ENCODE results near the gene NRXN2. TPM values are rescaled to one million over a fixed set of nuclear protein-coding genes. Genes with fewer than 3 reads are reported as not detected.

Gene NRXN2
- total and polyA plus RNA-seq, 10 of the 15 experiments (the other 5 are each of a cell fraction or from before 2014, with no cell fraction given): 0.03 to 1.4 (median 0.23) TPM

DNA sequence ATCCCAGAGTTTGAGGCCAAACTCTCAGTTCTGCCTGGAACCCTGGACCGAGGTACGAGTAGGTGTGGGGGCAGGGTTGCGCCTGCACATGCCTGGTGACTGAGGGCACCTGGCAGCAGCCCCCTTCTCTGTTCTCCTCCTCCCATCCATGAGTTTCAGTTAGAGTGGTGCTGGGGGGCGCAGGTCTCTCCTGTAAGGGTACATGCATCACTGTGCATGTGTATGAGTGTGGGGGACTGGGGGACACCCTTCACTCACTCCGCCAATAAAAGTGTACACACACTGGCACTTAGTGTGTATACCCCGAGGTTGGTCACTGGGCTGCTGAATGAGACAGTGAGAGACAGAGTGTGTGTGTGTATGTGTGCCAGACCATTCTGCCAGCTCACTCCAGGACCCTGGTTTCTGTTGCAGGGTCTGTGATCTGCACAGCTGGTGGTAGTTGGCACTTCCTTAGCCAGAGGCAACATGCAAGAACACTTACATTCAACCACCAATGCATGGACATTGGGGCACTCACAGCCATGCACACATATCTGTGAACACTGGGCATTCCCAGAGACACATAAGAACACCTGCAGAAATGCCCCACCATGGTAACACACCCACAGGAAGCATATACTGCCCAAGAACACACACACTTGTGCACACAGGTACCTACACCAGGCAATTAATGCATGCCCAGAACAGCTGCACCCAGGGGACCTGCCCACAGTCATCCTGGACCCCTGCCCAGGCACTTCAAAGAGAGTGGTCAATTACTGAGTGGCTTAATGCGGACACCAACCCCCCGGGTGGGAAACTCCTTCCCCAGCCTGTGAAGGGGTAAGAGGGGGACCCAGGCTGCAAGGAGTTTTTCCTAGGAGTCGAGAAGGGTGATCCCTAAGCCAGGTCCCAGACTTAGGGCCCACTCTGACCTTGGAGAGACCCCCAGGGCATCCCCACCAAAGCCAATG is 1.2 kb upstream of the NRXN2 start:
- Histone ChIP-seq H2AFZ (ENCODE audit: control insufficient read depth, low read depth, low read length) (peak overlapping the region; percentile 77), H3K4me2 (ENCODE audit: control insufficient read depth, insufficient read depth) (peak overlapping the region; percentile 94), H3K79me2 (ENCODE audit: control insufficient read depth, insufficient read depth, low read length) (no peaks in the 10 kb centered on the region), H3K27ac (ENCODE audit: control insufficient read depth, insufficient read depth) (no peak overlapping the region; the same call in 1 of the 2 replicates), H3K9me3 (replicated peaks; ENCODE audit: control insufficient read depth, insufficient read depth, low read length) (no peaks in the 10 kb centered on the region), H3K27me3 (replicated peaks in 1 of 2; ENCODE audit: control insufficient read depth in 2 of 2, insufficient read depth in 2 of 2, low read length in 1 of 2) (peaks cover 3 to 9% of the 10 kb centered on the region in 2 experiments; a peak in 2 of 4 replicates), H4K20me1 (ENCODE audit: control insufficient read depth, insufficient read depth) (no peaks in the 10 kb centered on the region), H3K36me3 (ENCODE audit: control insufficient read depth in 2 of 2, insufficient read depth in 2 of 2, low read length in 1 of 2) (no peaks in the 10 kb centered on the region), H3K9ac (ENCODE audit: control insufficient read depth, insufficient read depth, low read length) (no peak overlapping the region), H3K4me1 (ENCODE audit: control insufficient read depth, insufficient read depth, low read length) (peaks cover 10% of the 10 kb centered on the region), H3K4me3 (peak overlapping the region; percentile 97; the same call in 1 of the 2 replicates)
- ATAC-seq: peak; percentile 51
- DNase-seq (ENCODE audit: low read depth, low spot score): no peak
- RAD21 ChIA-PET (ENCODE audit: unreplicated experiment): interaction anchor here (1.0 kb wide), 1 partner anchor 10 kb away, joined by 4 read pairs; no protein-coding TSS in a partner anchor
- BruUV-seq (replicated peaks): no TSS peak
- POLR2A ChIA-PET: no interaction called here
- 29% methylated on average over 9 of the region's 9 CpGs for WGBS (ENCODE audit: insufficient coverage, insufficient replicate concordance, low lambda C conversion rate, missing lambda C conversion rate)
- intact Hi-C loops (cut with micrococcal nuclease; ENCODE audit: unreplicated experiment): loop anchor here (2.0 kb wide), 2 partner anchors 35 to 71 kb away; no protein-coding TSS in a partner anchor
- in situ Hi-C loops (cut with MboI): no loop called here
- CTCF ChIA-PET: interaction anchor here (0.6 to 4.1 kb wide), 3 partner anchors 19 to 61 kb away, joined by 4 to 17 read pairs (median 4); no protein-coding TSS in a partner anchor
- SMC1A ChIA-PET (ENCODE audit: uncharacterized antibody, unreplicated experiment): interaction anchor here (0.7 kb wide), 1 partner anchor 10 kb away, joined by 3 read pairs; no protein-coding TSS in a partner anchor
- peak; percentile 49 for FAIRE-seq
- TF ChIP-seq SMARCA5 (IDR thresholded peaks at IDR 0.05) (peak; percentile 29; the same call in 1 of the 2 replicates), IKZF2 (IDR thresholded peaks at IDR 0.05) (0 out of 4 replicates have a peak, but pooled peaks of 1 of the 2 experiments have one; percentile 9), NR2C2 (IDR thresholded peaks at IDR 0.05; ENCODE audit: borderline replicate concordance, control insufficient read depth, insufficient read length, low read depth) (no peak), IKZF1 (conservative IDR thresholded peaks at IDR 0.05) (peak; percentile 47; the same call in 1 of the 2 replicates), SIX5 (IDR thresholded peaks at IDR 0.05; ENCODE audit: low read depth, low read length, severe bottlenecking) (no peak), TARDBP (IDR thresholded peaks at IDR 0.05; ENCODE audit: borderline replicate concordance) (no peak), TCF3 (IDR thresholded peaks at IDR 0.05; ENCODE audit: borderline replicate concordance, insufficient read depth, low read depth, low read length) (no peak)
- TF ChIP-seq, protein P1, sequence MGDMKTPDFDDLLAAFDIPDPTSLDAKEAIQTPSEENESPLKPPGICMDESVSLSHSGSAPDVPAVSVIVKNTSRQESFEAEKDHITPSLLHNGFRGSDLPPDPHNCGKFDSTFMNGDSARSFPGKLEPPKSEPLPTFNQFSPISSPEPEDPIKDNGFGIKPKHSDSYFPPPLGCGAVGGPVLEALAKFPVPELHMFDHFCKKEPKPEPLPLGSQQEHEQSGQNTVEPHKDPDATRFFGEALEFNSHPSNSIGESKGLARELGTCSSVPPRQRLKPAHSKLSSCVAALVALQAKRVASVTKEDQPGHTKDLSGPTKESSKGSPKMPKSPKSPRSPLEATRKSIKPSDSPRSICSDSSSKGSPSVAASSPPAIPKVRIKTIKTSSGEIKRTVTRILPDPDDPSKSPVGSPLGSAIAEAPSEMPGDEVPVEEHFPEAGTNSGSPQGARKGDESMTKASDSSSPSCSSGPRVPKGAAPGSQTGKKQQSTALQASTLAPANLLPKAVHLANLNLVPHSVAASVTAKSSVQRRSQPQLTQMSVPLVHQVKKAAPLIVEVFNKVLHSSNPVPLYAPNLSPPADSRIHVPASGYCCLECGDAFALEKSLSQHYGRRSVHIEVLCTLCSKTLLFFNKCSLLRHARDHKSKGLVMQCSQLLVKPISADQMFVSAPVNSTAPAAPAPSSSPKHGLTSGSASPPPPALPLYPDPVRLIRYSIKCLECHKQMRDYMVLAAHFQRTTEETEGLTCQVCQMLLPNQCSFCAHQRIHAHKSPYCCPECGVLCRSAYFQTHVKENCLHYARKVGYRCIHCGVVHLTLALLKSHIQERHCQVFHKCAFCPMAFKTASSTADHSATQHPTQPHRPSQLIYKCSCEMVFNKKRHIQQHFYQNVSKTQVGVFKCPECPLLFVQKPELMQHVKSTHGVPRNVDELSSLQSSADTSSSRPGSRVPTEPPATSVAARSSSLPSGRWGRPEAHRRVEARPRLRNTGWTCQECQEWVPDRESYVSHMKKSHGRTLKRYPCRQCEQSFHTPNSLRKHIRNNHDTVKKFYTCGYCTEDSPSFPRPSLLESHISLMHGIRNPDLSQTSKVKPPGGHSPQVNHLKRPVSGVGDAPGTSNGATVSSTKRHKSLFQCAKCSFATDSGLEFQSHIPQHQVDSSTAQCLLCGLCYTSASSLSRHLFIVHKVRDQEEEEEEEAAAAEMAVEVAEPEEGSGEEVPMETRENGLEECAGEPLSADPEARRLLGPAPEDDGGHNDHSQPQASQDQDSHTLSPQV (IDR thresholded peaks at IDR 0.05): no peak
- TF ChIP-seq, protein P2, sequence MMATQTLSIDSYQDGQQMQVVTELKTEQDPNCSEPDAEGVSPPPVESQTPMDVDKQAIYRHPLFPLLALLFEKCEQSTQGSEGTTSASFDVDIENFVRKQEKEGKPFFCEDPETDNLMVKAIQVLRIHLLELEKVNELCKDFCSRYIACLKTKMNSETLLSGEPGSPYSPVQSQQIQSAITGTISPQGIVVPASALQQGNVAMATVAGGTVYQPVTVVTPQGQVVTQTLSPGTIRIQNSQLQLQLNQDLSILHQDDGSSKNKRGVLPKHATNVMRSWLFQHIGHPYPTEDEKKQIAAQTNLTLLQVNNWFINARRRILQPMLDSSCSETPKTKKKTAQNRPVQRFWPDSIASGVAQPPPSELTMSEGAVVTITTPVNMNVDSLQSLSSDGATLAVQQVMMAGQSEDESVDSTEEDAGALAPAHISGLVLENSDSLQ (IDR thresholded peaks at IDR 0.05): no peak
- TF ChIP-seq, protein P3, sequence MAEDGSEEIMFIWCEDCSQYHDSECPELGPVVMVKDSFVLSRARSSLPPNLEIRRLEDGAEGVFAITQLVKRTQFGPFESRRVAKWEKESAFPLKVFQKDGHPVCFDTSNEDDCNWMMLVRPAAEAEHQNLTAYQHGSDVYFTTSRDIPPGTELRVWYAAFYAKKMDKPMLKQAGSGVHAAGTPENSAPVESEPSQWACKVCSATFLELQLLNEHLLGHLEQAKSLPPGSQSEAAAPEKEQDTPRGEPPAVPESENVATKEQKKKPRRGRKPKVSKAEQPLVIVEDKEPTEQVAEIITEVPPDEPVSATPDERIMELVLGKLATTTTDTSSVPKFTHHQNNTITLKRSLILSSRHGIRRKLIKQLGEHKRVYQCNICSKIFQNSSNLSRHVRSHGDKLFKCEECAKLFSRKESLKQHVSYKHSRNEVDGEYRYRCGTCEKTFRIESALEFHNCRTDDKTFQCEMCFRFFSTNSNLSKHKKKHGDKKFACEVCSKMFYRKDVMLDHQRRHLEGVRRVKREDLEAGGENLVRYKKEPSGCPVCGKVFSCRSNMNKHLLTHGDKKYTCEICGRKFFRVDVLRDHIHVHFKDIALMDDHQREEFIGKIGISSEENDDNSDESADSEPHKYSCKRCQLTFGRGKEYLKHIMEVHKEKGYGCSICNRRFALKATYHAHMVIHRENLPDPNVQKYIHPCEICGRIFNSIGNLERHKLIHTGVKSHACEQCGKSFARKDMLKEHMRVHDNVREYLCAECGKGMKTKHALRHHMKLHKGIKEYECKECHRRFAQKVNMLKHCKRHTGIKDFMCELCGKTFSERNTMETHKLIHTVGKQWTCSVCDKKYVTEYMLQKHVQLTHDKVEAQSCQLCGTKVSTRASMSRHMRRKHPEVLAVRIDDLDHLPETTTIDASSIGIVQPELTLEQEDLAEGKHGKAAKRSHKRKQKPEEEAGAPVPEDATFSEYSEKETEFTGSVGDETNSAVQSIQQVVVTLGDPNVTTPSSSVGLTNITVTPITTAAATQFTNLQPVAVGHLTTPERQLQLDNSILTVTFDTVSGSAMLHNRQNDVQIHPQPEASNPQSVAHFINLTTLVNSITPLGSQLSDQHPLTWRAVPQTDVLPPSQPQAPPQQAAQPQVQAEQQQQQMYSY (CRISPR knock-in tag; IDR thresholded peaks at IDR 0.05): no peak
- TF ChIP-seq, protein P4, sequence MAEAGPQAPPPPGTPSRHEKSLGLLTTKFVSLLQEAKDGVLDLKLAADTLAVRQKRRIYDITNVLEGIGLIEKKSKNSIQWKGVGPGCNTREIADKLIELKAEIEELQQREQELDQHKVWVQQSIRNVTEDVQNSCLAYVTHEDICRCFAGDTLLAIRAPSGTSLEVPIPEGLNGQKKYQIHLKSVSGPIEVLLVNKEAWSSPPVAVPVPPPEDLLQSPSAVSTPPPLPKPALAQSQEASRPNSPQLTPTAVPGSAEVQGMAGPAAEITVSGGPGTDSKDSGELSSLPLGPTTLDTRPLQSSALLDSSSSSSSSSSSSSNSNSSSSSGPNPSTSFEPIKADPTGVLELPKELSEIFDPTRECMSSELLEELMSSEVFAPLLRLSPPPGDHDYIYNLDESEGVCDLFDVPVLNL (IDR thresholded peaks at IDR 0.05; ENCODE audit: low read depth, low read length): no peak
